PC-9 (cell line): Measurements from ENCODE around the gene FBF1.
"Not testable (repeated sequence)": the region's sequence is repeated elsewhere in the genome, so short reads cannot be mapped to it uniquely, and the experiment has no call there.

Experiments
- CTCF ChIP-seq: fragments of 200-600 bp; sonication (generic); conservative IDR thresholded peaks from 2 replicates; pipeline ENCODE4 v1.6.1; 2017; ENCODE audit warnings: mixed run types, antibody characterized with exemption, mild to moderate bottlenecking, moderate library complexity
- EZH2 ChIP-seq: fragments of 200-600 bp; sonication (generic); IDR thresholded peaks from 2 replicates; pipeline ENCODE4 v1.8.0; 2017; ENCODE audit warnings: antibody characterized with exemption, low read depth

- not testable (repeated sequence) for TF ChIP-seq CTCF, EZH2
Observed at GRCh38 chr17:75868730-75869281, 72.0 kb downstream of the FBF1 start.
